HepG2 (cell line): ENCODE results near the gene FAT1. TPM values are rescaled to one million over a fixed set of nuclear protein-coding genes. Genes with fewer than 3 reads are reported as not detected.

Experiments
- ATRX ChIP-seq: sonication (generic); formaldehyde crosslinking; IDR thresholded peaks from 2 replicates; pipeline ENCODE4 v1.4.0; 2020; ENCODE audit warnings: missing genetic modification reagents, borderline replicate concordance
- ETV6 ChIP-seq: sonication (generic); formaldehyde crosslinking; conservative IDR thresholded peaks from 2 replicates; pipeline ENCODE4 v1.4.0; 2020; ENCODE audit warnings: missing genetic modification reagents
- HHEX ChIP-seq: IDR thresholded peaks from 2 replicates; pipeline ENCODE4 v1.6.1; 2016; ENCODE audit warnings: control low read depth
- ISL2 ChIP-seq: sonication (generic); formaldehyde crosslinking; IDR thresholded peaks from 2 replicates; pipeline ENCODE4 v1.5.0; 2020; ENCODE audit warnings: missing genetic modification reagents
- KDM5B ChIP-seq: sonication (generic); formaldehyde crosslinking; IDR thresholded peaks from 2 replicates; pipeline ENCODE4 v1.4.0; 2020; ENCODE audit warnings: missing genetic modification reagents, mild to moderate bottlenecking, borderline replicate concordance
- KMT2B ChIP-seq: IDR thresholded peaks from 2 replicates; pipeline ENCODE4 v1.6.1; 2016; ENCODE audit warnings: missing genetic modification reagents, missing compliant biosample characterization
- MED1 ChIP-seq: sonication (generic); formaldehyde crosslinking; IDR thresholded peaks from 2 replicates; pipeline ENCODE4 v1.4.0; 2020; ENCODE audit warnings: missing genetic modification reagents
- PBX3 ChIP-seq: sonication (generic); formaldehyde crosslinking; IDR thresholded peaks from 2 replicates; pipeline ENCODE4 v1.8.1; 2023; ENCODE audit warnings: missing genetic modification reagents, inconsistent platforms, borderline replicate concordance
- PRMT3 ChIP-seq: sonication (generic); formaldehyde crosslinking; IDR thresholded peaks from 2 replicates; pipeline ENCODE4 v1.8.1; 2022; ENCODE audit warnings: low read depth, mild to moderate bottlenecking, moderate library complexity, missing genetic modification reagents, borderline replicate concordance
- RCOR2 ChIP-seq: IDR thresholded peaks from 2 replicates; pipeline ENCODE4 v1.6.1; 2016; ENCODE audit warnings: missing biosample characterization, missing genetic modification reagents
- SMYD3 ChIP-seq: sonication (generic); formaldehyde crosslinking; IDR thresholded peaks from 2 replicates; pipeline ENCODE4 v1.8.1; 2023; ENCODE audit warnings: mild to moderate bottlenecking, missing genetic modification reagents
- ZFY ChIP-seq: sonication (generic); formaldehyde crosslinking; IDR thresholded peaks from 2 replicates; pipeline ENCODE4 v1.4.0; 2020; ENCODE audit warnings: missing genetic modification reagents
- ZNF317 ChIP-seq: sonication (generic); formaldehyde crosslinking; IDR thresholded peaks from 2 replicates; pipeline ENCODE4 v1.5.0; 2020; ENCODE audit warnings: mild to moderate bottlenecking, missing genetic modification reagents
- ZNF382 ChIP-seq: sonication (generic); formaldehyde crosslinking; IDR thresholded peaks from 2 replicates; pipeline ENCODE4 v1.5.0; 2020; ENCODE audit warnings: missing genetic modification reagents, mild to moderate bottlenecking, borderline replicate concordance
- ZNF597 ChIP-seq: sonication (generic); formaldehyde crosslinking; IDR thresholded peaks from 2 replicates; pipeline ENCODE4 v1.5.0; 2020; ENCODE audit warnings: missing genetic modification reagents
- ZNF737 ChIP-seq: sonication (generic); formaldehyde crosslinking; IDR thresholded peaks from 2 replicates; pipeline ENCODE4 v1.5.0; 2020; ENCODE audit warnings: missing genetic modification reagents, mild to moderate bottlenecking, borderline replicate concordance
- ZNF772 ChIP-seq: sonication (generic); formaldehyde crosslinking; IDR thresholded peaks from 2 replicates; pipeline ENCODE4 v1.5.0; 2020; ENCODE audit warnings: mild to moderate bottlenecking, missing genetic modification reagents
- ZSCAN22 ChIP-seq: sonication (generic); formaldehyde crosslinking; IDR thresholded peaks from 2 replicates; pipeline ENCODE4 v1.4.0; 2020; ENCODE audit warnings: mild to moderate bottlenecking, missing genetic modification reagents
- polyA plus RNA-seq, 8 experiments: library from polyadenylated mRNA; depleted of rRNA in 3 of 8; stranded (reverse) in 7 of 8; unstranded in 1 of 8; fragments of >200 nt; fragmentation: Illumina TruSeq in 4 of 8; extraction: Trizol in 4 of 8; gene quantifications; 2 replicates each; pipeline versions ENCODE4 v1.2.1 to v1.2.3, GENCODE V29; 2011 to 2016; ENCODE audit warnings: low read depth in 4 of 8, missing spikeins in 1 of 8, mixed read lengths in 1 of 8; ENCODE audit not compliant: insufficient read depth in 1 of 8
- total RNA-seq, 5 experiments: library from RNA; depleted of rRNA; stranded (reverse); fragments of >200 nt; fragmentation: Illumina TruSeq; extraction: Trizol; gene quantifications; 2 replicates each; pipeline ENCODE4 v1.2.3, GENCODE V29; 2016; ENCODE audit warnings: low read depth in 1 of 5
- TF ChIP-seq, protein P1 (sequence below): sonication (generic); formaldehyde crosslinking; IDR thresholded peaks from 2 replicates; pipeline ENCODE4 v1.8.0; 2022; ENCODE audit warnings: mild to moderate bottlenecking, missing genetic modification reagents
- TF ChIP-seq, protein P2 (sequence below): sonication (generic); formaldehyde crosslinking; conservative IDR thresholded peaks from 2 replicates; pipeline ENCODE4 v1.4.0; 2020; ENCODE audit warnings: missing genetic modification reagents
- TF ChIP-seq, protein P3 (sequence below): sonication (generic); formaldehyde crosslinking; IDR thresholded peaks from 2 replicates; pipeline ENCODE4 v1.8.0; 2022; ENCODE audit warnings: missing genetic modification reagents, low read depth, mild to moderate bottlenecking, borderline replicate concordance
- TF ChIP-seq, protein P4 (sequence below): fragments of 450-650 bp; IDR thresholded peaks from 2 replicates; pipeline ENCODE4 v1.6.1; 2016

Gene FAT1
- total and polyA plus RNA-seq, 2 of the 13 experiments (the other 11 are each of a cell fraction or from before 2014, with no cell fraction given) = 185 to 216 TPM

- TF ChIP-seq, protein P1, sequence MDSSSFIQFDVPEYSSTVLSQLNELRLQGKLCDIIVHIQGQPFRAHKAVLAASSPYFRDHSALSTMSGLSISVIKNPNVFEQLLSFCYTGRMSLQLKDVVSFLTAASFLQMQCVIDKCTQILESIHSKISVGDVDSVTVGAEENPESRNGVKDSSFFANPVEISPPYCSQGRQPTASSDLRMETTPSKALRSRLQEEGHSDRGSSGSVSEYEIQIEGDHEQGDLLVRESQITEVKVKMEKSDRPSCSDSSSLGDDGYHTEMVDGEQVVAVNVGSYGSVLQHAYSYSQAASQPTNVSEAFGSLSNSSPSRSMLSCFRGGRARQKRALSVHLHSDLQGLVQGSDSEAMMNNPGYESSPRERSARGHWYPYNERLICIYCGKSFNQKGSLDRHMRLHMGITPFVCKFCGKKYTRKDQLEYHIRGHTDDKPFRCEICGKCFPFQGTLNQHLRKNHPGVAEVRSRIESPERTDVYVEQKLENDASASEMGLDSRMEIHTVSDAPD (CRISPR knock-in tag) = no peak
- TF ChIP-seq PRMT3 (CRISPR knock-in tag) (no peak), ZNF382 (CRISPR knock-in tag) (no peak), ISL2 (CRISPR knock-in tag) (0 out of 2 replicates have a peak, but pooled peaks have one; percentile 36), ZNF597 (CRISPR knock-in tag) (no peak), KMT2B (CRISPR knock-in tag) (no peak), ZSCAN22 (no peak), RCOR2 (CRISPR knock-in tag) (no peak), ZNF737 (no peak), PBX3 (CRISPR knock-in tag) (no peak), ZNF317 (CRISPR knock-in tag) (no peak), SMYD3 (CRISPR knock-in tag) (no peak), ZFY (CRISPR knock-in tag) (peak; percentile 50; the same call in 1 of the 2 replicates), ETV6 (CRISPR knock-in tag) (peak; percentile 36; the same call in 1 of the 2 replicates), MED1 (CRISPR knock-in tag) (peak; percentile 77), HHEX (CRISPR knock-in tag) (no peak), ATRX (CRISPR knock-in tag) (no peak), ZNF772 (0 out of 2 replicates have a peak, but pooled peaks have one; percentile 39), KDM5B (CRISPR knock-in tag) (no peak)
- TF ChIP-seq, protein P2, sequence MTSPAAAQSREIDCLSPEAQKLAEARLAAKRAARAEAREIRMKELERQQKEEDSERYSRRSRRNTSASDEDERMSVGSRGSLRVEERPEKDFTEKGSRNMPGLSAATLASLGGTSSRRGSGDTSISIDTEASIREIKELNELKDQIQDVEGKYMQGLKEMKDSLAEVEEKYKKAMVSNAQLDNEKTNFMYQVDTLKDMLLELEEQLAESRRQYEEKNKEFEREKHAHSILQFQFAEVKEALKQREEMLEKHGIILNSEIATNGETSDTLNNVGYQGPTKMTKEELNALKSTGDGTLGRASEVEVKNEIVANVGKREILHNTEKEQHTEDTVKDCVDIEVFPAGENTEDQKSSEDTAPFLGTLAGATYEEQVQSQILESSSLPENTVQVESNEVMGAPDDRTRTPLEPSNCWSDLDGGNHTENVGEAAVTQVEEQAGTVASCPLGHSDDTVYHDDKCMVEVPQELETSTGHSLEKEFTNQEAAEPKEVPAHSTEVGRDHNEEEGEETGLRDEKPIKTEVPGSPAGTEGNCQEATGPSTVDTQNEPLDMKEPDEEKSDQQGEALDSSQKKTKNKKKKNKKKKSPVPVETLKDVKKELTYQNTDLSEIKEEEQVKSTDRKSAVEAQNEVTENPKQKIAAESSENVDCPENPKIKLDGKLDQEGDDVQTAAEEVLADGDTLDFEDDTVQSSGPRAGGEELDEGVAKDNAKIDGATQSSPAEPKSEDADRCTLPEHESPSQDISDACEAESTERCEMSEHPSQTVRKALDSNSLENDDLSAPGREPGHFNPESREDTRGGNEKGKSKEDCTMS (CRISPR knock-in tag) = no peak
- TF ChIP-seq, protein P3, sequence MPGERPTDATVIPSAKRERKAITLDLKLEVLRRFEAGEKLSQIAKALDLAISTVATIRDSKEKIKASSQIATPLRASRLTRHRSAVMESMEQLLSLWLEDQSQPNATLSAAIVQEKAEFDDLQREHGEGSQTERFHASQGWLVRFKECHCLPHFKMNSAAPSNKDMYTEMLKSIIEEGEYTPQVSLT (CRISPR knock-in tag) = no peak
- TF ChIP-seq, protein P4, sequence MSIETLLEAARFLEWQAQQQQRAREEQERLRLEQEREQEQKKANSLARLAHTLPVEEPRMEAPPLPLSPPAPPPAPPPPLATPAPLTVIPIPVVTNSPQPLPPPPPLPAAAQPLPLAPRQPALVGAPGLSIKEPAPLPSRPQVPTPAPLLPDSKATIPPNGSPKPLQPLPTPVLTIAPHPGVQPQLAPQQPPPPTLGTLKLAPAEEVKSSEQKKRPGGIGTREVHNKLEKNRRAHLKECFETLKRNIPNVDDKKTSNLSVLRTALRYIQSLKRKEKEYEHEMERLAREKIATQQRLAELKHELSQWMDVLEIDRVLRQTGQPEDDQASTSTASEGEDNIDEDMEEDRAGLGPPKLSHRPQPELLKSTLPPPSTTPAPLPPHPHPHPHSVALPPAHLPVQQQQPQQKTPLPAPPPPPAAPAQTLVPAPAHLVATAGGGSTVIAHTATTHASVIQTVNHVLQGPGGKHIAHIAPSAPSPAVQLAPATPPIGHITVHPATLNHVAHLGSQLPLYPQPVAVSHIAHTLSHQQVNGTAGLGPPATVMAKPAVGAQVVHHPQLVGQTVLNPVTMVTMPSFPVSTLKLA = no peak
Measured at GRCh38 chr4:186749611-186750281, 26.1 kb upstream of the FAT1 start (continued).
